HG02981 (cell line): ENCODE data around the gene TMEM178B.

Experiments used
- ATAC-seq: cut with Tn5 transposase; IDR thresholded peaks from one replicate; pipeline ENCODE4 v1.9.1; 2021; ENCODE audit warnings: mild to moderate bottlenecking, moderate library complexity; ENCODE audit not compliant: unreplicated experiment

Gene TMEM178B

GRCh38 chr7:141348728-141349127 is 274.9 kb downstream of the TMEM178B start:
- ATAC-seq, result no peak

- ATAC-seq, result no peak
Measured at GRCh38 chr7:141349338-141349737, 275.5 kb downstream of the TMEM178B start.

- no peak for ATAC-seq
Measured at GRCh38 chr7:141349804-141350203, 275.9 kb downstream of the TMEM178B start.

- ATAC-seq, result no peak
Measured at GRCh38 chr7:141351175-141351574, 277.3 kb downstream of the TMEM178B start.

GRCh38 chr7:141352955-141353354 is 279.1 kb downstream of the TMEM178B start:
- ATAC-seq, result no peak

- ATAC-seq, result no peak
Measured at GRCh38 chr7:141354251-141354650, 280.4 kb downstream of the TMEM178B start.

- no peak for ATAC-seq
Measured at GRCh38 chr7:141355032-141355431, 281.2 kb downstream of the TMEM178B start.

GRCh38 chr7:141356161-141356560 is 282.3 kb downstream of the TMEM178B start:
- no peak for ATAC-seq

GRCh38 chr7:141358386-141358785 is 284.5 kb downstream of the TMEM178B start:
- no peak for ATAC-seq

GRCh38 chr7:141359262-141359661 is 285.4 kb downstream of the TMEM178B start:
- no peak for ATAC-seq

- no peak for ATAC-seq
Measured at GRCh38 chr7:141359740-141360415, 286.0 kb downstream of the TMEM178B start.

- no peak for ATAC-seq
Measured at GRCh38 chr7:141360416-141360760, 286.5 kb downstream of the TMEM178B start.

- no peak for ATAC-seq
Measured at GRCh38 chr7:141360803-141361202, 286.9 kb downstream of the TMEM178B start.

- no peak for ATAC-seq
Measured at GRCh38 chr7:141361479-141361878, 287.6 kb downstream of the TMEM178B start.

GRCh38 chr7:141361960-141362359 is 288.1 kb downstream of the TMEM178B start:
- ATAC-seq, result no peak

GRCh38 chr7:141362580-141363435 is 288.9 kb downstream of the TMEM178B start:
- ATAC-seq, result no peak

- ATAC-seq, result no peak
Measured at GRCh38 chr7:141363748-141364147, 289.9 kb downstream of the TMEM178B start.

- no peak for ATAC-seq
Measured at GRCh38 chr7:141366091-141366621, 292.3 kb downstream of the TMEM178B start.

GRCh38 chr7:141369422-141369821 is 295.6 kb downstream of the TMEM178B start:
- no peak for ATAC-seq

GRCh38 chr7:141370178-141370577 is 296.3 kb downstream of the TMEM178B start:
- ATAC-seq, result no peak

- no peak for ATAC-seq
Measured at GRCh38 chr7:141370650-141371049, 296.8 kb downstream of the TMEM178B start.

GRCh38 chr7:141374425-141374824 is 300.6 kb downstream of the TMEM178B start:
- ATAC-seq, result no peak
